ENCODE results near the gene HSF4. TPM values are rescaled to one million over a fixed set of nuclear protein-coding genes. Genes with fewer than 3 reads are reported as not detected.

The HSF4 gene
- total and polyA plus RNA-seq, 2 experiments from 2014 or later = 5.5 to 15.7 TPM

GRCh38 chr16:67191995-67192681 is 27.6 kb downstream of the HSF4 start, which contains the start of gene E2F4:
E2F4 (plus strand) TSS chr16:67192155; CDS start chr16:67192228, 73 bp downstream.
- under 1% methylated on average over 54 of the region's 54 CpGs for WGBS (ENCODE audit: low lambda C conversion rate, missing lambda C conversion rate)
- peak; percentile 95 for DNase-seq (ENCODE audit: low spot score)

GRCh38 chr16:67192781-67193361 is 28.3 kb downstream of the HSF4 start:
- H3K27me3 ChIP-seq = no peaks in the 10 kb centered on the region
- no peaks in the 10 kb centered on the region for H4K20me1 ChIP-seq (ENCODE audit: insufficient read depth, poor library complexity, severe bottlenecking)
- H3K36me3 ChIP-seq (replicated peaks; ENCODE audit: insufficient read depth, low read depth) = no peaks in the 10 kb centered on the region
- 36% methylated on average over 17 of the region's 17 CpGs for WGBS (ENCODE audit: low lambda C conversion rate, missing lambda C conversion rate)
- H3K79me2 ChIP-seq = peaks cover 22% of the 10 kb centered on the region
- DNase-seq (ENCODE audit: low spot score) = no peak
- H3K27ac ChIP-seq = peak overlapping the region; percentile 44
- peak overlapping the region; percentile 99 for H3K4me2 ChIP-seq
- no peaks in the 10 kb centered on the region for H3K9me3 ChIP-seq (ENCODE audit: low read depth)
- H3K9me2 ChIP-seq (replicated peaks; ENCODE audit: insufficient read depth) = no peaks in the 10 kb centered on the region
- H2AFZ ChIP-seq = no peak overlapping the region
- TF ChIP-seq CTCF (IDR thresholded peaks at IDR 0.05; ENCODE audit: poor library complexity) = no peak
- no peak for TF ChIP-seq EZH2 (IDR thresholded peaks at IDR 0.05; ENCODE audit: borderline replicate concordance)
- no peak for TF ChIP-seq EZH2phosphoT487 (IDR thresholded peaks at IDR 0.05; ENCODE audit: low read depth, severe bottlenecking, unreplicated experiment)
- peaks cover 10% of the 10 kb centered on the region for H3K4me1 ChIP-seq (ENCODE audit: insufficient read depth)
- H3K4me3 ChIP-seq = peak overlapping the region; percentile 65

More at GRCh38 chr16:67191995-67192681, 27.6 kb downstream of the HSF4 start, which contains the start of gene E2F4:
- Histone ChIP-seq H3K27ac (peak within 1 kb of the TSS; percentile 44), H3K36me3 (replicated peaks; ENCODE audit: insufficient read depth, low read depth) (no peaks in the 10 kb centered on the region), H3K4me3 (peak within 1 kb of the TSS; percentile 65), H3K9me2 (replicated peaks; ENCODE audit: insufficient read depth) (no peaks in the 10 kb centered on the region), H3K4me2 (peak within 1 kb of the TSS; percentile 99), H3K9me3 (ENCODE audit: low read depth) (no peaks in the 10 kb centered on the region), H2AFZ (peak within 1 kb of the TSS; percentile 30), H3K27me3 (no peaks in the 10 kb centered on the region), H4K20me1 (ENCODE audit: insufficient read depth, poor library complexity, severe bottlenecking) (no peaks in the 10 kb centered on the region), H3K79me2 (peaks cover 22% of the 10 kb centered on the region), H3K4me1 (ENCODE audit: insufficient read depth) (peaks cover 10% of the 10 kb centered on the region)
- TF ChIP-seq CTCF (IDR thresholded peaks at IDR 0.05; ENCODE audit: poor library complexity) = no peak
- no peak for TF ChIP-seq EZH2 (IDR thresholded peaks at IDR 0.05; ENCODE audit: borderline replicate concordance)
- no peak for TF ChIP-seq EZH2phosphoT487 (IDR thresholded peaks at IDR 0.05; ENCODE audit: low read depth, severe bottlenecking, unreplicated experiment)

- no peaks in the 10 kb centered on the region for H4K20me1 ChIP-seq (ENCODE audit: insufficient read depth, poor library complexity, severe bottlenecking)
- peaks cover 12% of the 10 kb centered on the region for H3K4me1 ChIP-seq (ENCODE audit: insufficient read depth)
- no peak overlapping the region for H3K4me3 ChIP-seq
Measured at GRCh38 chr16:67193536-67193935, 29.0 kb downstream of the HSF4 start.

More at GRCh38 chr16:67193536-67193935, 29.0 kb downstream of the HSF4 start:
- Histone ChIP-seq H2AFZ (no peak overlapping the region), H3K36me3 (replicated peaks; ENCODE audit: insufficient read depth, low read depth) (no peaks in the 10 kb centered on the region), H3K79me2 (peaks cover 22% of the 10 kb centered on the region), H3K27me3 (no peaks in the 10 kb centered on the region), H3K27ac (no peak overlapping the region), H3K9me3 (ENCODE audit: low read depth) (no peaks in the 10 kb centered on the region), H3K9me2 (replicated peaks; ENCODE audit: insufficient read depth) (no peaks in the 10 kb centered on the region), H3K4me2 (peak overlapping the region; percentile 99)
- DNase-seq (ENCODE audit: low spot score) = no peak
- TF ChIP-seq CTCF (IDR thresholded peaks at IDR 0.05; ENCODE audit: poor library complexity) = no peak
- no peak for TF ChIP-seq EZH2 (IDR thresholded peaks at IDR 0.05; ENCODE audit: borderline replicate concordance)
- no peak for TF ChIP-seq EZH2phosphoT487 (IDR thresholded peaks at IDR 0.05; ENCODE audit: low read depth, severe bottlenecking, unreplicated experiment)

Data from hepatocyte (in vitro differentiated cells).